Measurements from ENCODE around the gene CNTNAP2. TPM values are rescaled to one million over a fixed set of nuclear protein-coding genes. Genes with fewer than 3 reads are reported as not detected.

CNTNAP2 gene
- total RNA-seq, 1 experiment from 2014 or later, result not detected

DNA sequence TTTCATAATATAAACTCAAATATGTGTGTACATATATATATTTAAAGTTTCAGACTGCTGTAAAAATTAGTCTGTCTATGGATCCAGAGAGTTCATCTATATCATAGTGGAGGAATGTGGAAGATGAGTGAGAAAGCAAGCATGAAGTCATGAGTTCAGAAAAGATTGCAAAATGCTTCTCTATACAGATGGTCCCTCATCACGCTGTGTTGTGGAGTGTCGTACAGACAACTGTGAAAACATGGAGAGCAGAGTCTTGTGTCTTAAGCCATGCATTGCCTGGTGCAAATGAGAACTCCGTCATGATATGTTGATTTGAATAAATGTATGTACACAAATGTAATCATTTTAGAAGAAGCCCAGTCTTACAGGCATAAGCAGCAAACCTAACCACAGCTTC is 316.9 kb downstream of the CNTNAP2 start:
- H3K36me3 ChIP-seq, result no peaks in the 10 kb centered on the region
- H3K9me3 ChIP-seq, result no peaks in the 10 kb centered on the region
- no peak for DNase-seq
- H3K27me3 ChIP-seq, result no peaks in the 10 kb centered on the region
- H3K4me3 ChIP-seq, result no peak overlapping the region

DNA sequence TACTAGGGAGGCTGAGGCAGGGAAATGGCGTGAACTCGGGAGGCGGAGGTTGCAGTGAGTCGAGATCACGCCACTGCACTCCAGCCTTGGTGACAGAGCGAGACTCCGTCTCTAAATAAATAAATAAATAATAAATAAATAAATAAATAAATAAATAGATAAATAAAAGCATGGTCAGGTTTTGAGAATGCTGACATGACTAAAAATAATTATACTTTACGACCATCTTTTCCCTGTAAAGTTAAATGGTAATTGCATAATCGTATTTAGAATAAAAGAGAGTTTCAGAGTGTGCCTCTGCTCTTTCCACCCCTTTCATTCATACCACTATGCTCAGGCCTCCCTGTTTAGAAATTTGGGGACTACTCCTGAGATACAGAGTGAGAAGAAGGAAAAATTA is 326.5 kb downstream of the CNTNAP2 start:
- no peaks in the 10 kb centered on the region for H3K36me3 ChIP-seq
- DNase-seq, result no peak
- no peaks in the 10 kb centered on the region for H3K27me3 ChIP-seq
- H3K9me3 ChIP-seq, result no peaks in the 10 kb centered on the region
- no peak overlapping the region for H3K4me3 ChIP-seq

DNA sequence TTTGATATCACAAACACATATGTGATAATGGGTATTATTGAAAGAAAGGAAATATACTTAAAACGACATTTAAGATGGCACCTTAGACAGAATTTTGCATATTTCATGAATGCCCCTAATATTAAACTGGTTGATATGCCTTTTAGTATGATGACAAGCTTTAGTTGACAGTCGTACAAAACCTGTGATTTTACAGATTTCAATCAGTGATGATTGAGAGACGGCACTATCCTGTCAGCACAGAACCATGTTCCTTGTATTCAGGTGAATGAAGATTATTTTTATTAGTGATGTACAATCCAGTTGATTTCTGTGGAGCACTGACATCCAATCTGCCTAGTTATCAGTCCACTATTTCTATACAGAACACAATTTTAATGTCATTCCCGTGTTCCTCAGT is 333.0 kb downstream of the CNTNAP2 start:
- no peak overlapping the region for H3K4me3 ChIP-seq
- DNase-seq, result no peak
- H3K9me3 ChIP-seq, result no peaks in the 10 kb centered on the region
- H3K27me3 ChIP-seq, result no peaks in the 10 kb centered on the region
- H3K36me3 ChIP-seq, result no peaks in the 10 kb centered on the region

DNA sequence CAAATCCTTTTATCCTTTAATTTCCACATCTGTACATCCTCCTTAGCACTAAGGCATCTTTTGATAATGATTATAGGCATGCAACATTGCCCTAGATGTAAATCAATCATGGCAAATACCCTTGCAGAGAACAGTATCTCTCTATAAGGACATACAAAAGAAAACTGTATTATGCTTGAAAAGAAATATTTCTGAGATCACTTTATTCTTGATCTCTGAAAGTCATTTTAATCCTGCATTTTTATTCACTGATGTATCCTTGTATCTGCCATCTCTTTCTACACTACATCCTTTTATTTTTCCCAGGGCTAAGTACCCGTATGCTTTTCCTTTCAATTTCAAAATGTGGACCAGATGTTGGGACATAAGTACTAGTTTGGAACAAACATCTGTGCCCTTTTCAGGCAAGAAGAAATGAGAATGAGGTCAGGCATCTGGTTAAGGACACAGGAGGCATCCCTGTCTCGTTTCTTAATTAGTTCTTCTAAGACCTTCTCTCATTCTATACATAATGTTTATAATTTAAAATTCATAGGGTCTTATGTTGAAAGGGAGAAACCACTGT is 338.6 kb downstream of the CNTNAP2 start:
- Histone ChIP-seq H3K36me3 (no peaks in the 10 kb centered on the region), H3K27me3 (no peaks in the 10 kb centered on the region), H3K4me3 (no peak overlapping the region), H3K9me3 (no peaks in the 10 kb centered on the region)
- DNase-seq, result no peak

DNA sequence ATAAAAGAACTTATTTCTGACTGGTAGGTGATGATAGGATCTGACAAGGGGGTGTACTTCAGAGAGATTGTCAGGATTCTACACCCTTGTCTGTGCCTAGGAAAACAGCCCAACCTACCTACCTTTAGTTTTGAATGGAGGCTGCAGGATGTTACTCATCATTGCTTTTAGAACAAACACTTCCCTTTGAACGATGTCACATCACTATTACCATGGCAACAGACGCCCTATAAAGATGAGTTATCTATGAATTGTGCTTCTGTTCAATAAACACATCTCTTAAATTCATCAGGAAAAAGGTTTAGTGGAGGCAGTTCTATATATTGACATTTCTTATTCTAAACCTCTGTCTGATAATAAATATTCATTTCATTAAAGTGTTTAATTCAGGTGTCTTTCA is 362.4 kb downstream of the CNTNAP2 start:
- Histone ChIP-seq H3K4me3 (no peak overlapping the region), H3K36me3 (no peaks in the 10 kb centered on the region), H3K9me3 (no peaks in the 10 kb centered on the region), H3K27me3 (no peaks in the 10 kb centered on the region)
- DNase-seq, result no peak

DNA sequence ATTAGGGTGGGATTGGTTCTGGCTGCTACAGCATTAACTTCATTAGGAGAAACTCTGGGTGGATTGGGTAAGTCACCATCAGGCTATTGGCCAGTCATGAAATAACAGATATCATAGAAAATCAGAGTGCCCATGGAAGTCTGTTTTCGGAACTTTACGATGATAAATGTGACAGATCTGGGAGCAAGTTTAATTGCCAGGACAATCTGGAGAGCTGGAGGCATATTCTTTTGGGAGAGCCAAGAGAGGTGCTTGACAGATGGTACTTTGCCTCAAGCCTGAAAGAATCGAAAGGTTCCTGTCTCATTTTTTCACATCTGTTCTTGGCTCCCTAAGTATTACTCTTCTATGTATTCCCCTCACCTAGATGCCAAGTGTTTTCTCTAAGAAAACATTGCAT is 369.9 kb downstream of the CNTNAP2 start:
- Histone ChIP-seq H3K36me3 (no peaks in the 10 kb centered on the region), H3K4me3 (no peak overlapping the region), H3K27me3 (no peaks in the 10 kb centered on the region), H3K9me3 (no peaks in the 10 kb centered on the region)
- DNase-seq, result no peak

DNA sequence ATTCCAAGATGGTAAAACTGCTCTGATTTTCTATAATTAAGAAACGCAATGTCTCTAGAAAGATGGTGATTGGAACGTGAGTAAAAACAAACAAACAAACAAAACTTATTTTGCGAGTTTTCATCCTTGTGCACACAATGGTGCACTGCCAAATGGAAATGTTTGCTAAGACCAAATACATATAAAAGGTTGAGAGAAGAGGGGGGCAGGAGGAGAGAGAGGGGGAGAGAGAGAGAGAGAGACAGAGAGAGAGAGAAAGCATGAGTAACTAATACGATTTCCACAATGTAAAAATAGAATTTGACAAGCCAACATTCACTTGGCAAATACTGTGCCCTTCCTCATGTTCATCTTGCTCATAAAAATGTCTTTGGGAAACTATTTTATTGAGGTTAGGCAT is 375.4 kb downstream of the CNTNAP2 start:
- Histone ChIP-seq H3K36me3 (no peaks in the 10 kb centered on the region), H3K4me3 (no peak overlapping the region), H3K27me3 (no peaks in the 10 kb centered on the region), H3K9me3 (no peaks in the 10 kb centered on the region)
- DNase-seq, result no peak

DNA sequence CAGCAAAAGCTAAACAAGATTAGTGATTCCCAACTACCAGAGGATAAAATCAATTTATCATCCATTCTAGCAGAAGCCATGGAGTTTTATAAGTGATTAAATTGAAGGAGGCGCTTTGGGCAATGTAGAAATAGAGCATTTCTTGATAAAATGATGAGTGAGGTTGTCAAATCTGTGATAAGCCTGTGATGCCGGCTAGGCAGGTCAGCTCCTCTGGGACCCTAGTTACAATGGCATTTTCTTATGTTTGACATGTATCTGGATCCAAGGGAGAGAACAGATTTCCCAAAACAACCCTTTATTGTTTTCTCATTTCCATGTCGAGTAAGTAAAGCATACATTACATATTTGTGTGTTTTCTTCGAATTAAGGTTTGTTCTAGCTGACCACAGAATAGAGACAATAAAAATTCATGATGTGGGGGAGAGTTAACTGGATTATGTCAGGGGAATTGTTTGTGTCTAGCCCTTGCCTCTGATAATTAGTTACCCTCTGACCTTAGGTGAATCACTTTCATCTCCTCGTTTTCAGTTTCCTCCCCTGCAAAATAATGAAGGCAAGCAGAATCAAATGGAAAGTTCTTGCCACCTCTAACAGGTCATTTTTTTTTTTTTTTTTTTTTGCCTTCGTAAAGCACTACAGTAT is 378.5 kb downstream of the CNTNAP2 start:
- Histone ChIP-seq H3K9me3 (no peaks in the 10 kb centered on the region; the same call in 1 of the 2 replicates), H3K27me3 (no peaks in the 10 kb centered on the region), H3K4me3 (no peak overlapping the region), H3K36me3 (no peaks in the 10 kb centered on the region)
- DNase-seq, result no peak

DNA sequence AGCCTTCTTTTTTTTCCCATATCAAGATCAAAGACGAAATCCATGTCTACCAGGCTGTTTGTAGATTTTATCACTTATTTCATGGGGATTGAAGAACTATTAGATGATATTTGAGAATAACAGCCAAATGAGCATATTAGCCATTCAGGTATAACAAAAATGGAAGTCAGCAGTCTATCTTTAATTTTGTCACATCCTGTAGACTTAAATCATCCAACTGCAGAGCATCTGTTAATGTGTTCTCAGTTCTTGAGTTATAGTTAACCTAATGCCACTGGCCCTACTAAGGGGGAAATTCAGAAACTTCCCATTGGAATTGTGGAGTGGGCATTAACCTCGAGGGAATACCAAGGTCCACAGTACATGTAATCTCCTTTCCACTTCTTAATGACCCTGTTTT is 380.1 kb downstream of the CNTNAP2 start:
- Histone ChIP-seq H3K36me3 (no peaks in the 10 kb centered on the region), H3K9me3 (no peaks in the 10 kb centered on the region; the same call in 1 of the 2 replicates)

DNA sequence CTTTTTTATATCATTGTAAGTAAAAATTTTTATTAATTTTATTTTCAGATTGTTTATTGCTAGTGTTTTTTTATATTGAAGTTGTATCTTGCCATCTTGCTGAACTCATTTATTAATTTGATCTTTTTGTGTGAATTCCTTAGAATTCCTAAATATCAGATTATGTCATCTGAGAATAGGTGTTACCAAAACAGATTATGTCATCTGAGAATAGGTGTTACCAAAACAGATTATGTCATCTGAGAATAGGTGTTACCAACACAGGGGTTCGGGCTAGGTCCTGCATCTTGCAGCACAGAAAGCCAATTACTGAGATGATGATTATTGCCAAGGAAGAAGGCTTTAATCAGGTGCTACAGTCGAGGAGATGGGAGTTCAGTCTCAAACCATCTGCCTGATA is 383.4 kb downstream of the CNTNAP2 start:
- Histone ChIP-seq H3K9me3 (no peaks in the 10 kb centered on the region; the same call in 1 of the 2 replicates), H3K27me3 (no peaks in the 10 kb centered on the region), H3K4me3 (no peak overlapping the region), H3K36me3 (no peaks in the 10 kb centered on the region)
- no peak for DNase-seq

More for the DNA sequence above, 380.1 kb downstream of the CNTNAP2 start:
- no peak overlapping the region for H3K4me3 ChIP-seq
- no peaks in the 10 kb centered on the region for H3K27me3 ChIP-seq
- no peak for DNase-seq

DNA sequence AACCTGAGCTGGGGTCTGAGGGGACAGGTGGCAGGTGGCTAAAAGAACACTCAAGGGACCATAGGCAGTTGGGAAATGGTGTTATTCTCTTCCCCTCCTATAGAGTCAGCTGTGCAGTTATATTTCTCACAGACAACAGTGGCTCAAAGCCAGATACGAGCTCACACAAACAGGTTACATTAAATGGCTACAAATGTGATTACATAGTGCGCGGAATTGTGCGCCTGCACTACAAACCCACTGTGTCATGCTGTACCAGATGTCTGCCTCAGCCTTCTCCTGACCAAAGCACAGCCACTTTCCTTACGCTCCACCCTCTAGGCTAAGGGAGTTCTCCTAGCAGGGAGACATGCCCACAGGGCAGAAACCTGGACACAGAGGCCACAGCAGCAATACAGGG is 387.2 kb downstream of the CNTNAP2 start:
- H3K36me3 ChIP-seq, result no peaks in the 10 kb centered on the region
- no peaks in the 10 kb centered on the region; the same call in 1 of the 2 replicates for H3K9me3 ChIP-seq
- DNase-seq, result no peak
- H3K27me3 ChIP-seq, result no peaks in the 10 kb centered on the region
- H3K4me3 ChIP-seq, result no peak overlapping the region

DNA sequence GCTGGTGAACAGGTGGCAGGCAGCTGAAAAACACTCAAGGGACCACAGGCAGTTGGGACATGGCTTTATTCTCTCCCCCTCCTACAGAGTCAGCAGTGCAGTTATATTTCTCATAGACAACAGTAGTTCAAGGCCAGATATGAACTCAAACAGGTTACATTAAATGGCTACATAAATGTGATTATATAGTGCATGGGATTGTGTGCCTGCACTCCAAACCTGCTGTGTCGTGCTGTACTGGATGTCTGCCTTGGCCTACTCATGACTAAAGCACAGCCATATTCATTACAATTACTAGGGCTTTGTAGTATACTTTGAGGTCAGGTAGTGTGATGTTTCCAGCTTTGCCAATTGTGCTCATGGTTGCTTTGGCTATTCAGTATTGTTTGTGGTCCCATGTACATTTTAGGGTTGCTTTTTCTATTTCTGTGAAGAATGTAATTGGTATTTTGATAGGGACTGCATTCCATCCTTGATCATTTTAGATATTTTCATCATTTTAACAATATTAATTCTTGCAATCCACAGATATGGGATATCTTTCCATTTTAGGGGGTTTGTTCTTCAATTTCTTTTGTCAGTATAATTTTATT is 393.6 kb downstream of the CNTNAP2 start:
- H3K9me3 ChIP-seq, result no peaks in the 10 kb centered on the region
- no peak for DNase-seq
- no peaks in the 10 kb centered on the region for H3K27me3 ChIP-seq
- no peaks in the 10 kb centered on the region for H3K36me3 ChIP-seq
- H3K4me3 ChIP-seq, result no peak overlapping the region

DNA sequence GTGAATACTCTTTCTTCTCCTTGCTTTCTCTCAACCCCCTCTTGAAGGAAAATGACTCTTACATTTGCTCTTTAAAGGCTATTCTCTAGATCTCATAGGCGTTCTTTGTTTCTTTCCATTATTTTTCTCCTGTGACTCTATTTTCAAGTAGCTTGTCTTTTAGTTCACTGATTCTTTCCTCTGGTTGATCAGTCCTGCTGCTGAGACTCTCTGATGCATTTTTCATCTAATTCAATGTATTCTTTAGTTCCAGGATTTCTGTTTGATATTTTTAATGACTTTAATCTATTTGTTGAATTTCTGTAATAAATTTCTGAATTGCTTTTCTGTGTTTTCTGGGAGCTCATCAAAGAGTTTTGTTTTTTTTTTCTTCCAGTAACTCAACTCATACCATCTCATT is 397.7 kb downstream of the CNTNAP2 start:
- no peaks in the 10 kb centered on the region for H3K36me3 ChIP-seq
- H3K9me3 ChIP-seq, result no peaks in the 10 kb centered on the region
- H3K27me3 ChIP-seq, result no peaks in the 10 kb centered on the region
- no peak overlapping the region for H3K4me3 ChIP-seq
- no peak for DNase-seq

DNA sequence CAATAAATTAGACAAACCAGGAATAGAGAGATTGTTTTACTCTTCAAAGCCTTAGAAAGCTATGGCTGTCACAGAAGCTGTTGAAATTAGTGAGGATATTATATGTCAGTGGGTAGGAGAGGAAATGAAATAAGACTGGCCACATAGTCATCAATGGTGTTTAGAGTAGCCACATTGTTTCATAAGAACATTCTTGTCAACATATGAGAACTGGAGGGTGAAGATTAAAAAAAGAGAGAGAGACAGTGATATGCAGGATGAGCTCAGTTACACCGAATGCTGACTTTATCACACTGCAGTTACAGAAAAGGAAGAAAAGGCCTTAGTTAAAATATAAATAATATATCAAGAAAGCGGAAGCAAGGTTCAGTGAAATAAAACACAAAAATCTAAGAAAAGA is 412.0 kb downstream of the CNTNAP2 start:
- no peak overlapping the region for H3K4me3 ChIP-seq
- H3K9me3 ChIP-seq, result no peaks in the 10 kb centered on the region
- no peaks in the 10 kb centered on the region for H3K27me3 ChIP-seq
- no peak for DNase-seq
- H3K36me3 ChIP-seq, result no peaks in the 10 kb centered on the region

DNA sequence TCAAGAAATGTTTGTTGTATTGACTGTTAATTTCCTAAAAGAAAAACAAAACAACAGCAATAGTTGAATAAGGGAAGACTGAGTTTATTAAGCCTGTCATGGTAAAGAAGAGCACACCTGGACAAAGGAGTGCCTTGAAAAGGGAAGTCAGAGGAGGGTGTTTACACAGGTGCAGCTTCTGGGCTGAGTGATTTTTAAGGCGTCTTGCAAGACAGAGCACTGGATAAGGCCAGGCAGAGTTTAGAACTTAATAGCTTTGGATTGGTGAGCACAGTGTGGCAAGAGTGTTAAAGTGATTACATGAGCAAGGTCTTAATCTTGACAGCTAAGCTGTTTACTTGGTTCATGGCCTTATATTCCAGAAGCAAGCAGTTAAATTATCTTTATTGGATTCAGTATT is 423.2 kb downstream of the CNTNAP2 start:
- Histone ChIP-seq H3K9me3 (no peaks in the 10 kb centered on the region), H3K27me3 (no peaks in the 10 kb centered on the region), H3K36me3 (no peaks in the 10 kb centered on the region), H3K4me3 (no peak overlapping the region)
- DNase-seq, result no peak

DNA sequence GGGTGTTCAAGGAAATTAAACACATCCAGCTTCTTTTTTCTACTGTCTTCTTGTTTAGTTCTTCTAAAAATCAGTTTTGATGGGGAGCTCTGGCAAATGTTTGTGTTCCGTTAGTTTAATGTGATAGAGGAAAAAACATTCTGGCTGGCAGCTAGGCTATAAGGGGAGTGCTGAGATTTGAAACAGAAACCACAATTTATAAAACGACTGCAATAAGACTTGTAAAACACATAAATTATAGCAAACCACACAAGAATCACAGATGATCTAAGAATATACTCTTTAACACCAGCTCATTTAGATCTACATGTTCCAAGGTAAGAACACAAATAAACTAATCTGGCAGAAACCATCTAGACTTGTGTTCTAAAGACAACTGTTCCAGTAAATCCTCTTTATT is 425.5 kb downstream of the CNTNAP2 start:
- Histone ChIP-seq H3K9me3 (no peaks in the 10 kb centered on the region), H3K36me3 (no peaks in the 10 kb centered on the region), H3K27me3 (no peaks in the 10 kb centered on the region), H3K4me3 (no peak overlapping the region)
- no peak for DNase-seq

DNA sequence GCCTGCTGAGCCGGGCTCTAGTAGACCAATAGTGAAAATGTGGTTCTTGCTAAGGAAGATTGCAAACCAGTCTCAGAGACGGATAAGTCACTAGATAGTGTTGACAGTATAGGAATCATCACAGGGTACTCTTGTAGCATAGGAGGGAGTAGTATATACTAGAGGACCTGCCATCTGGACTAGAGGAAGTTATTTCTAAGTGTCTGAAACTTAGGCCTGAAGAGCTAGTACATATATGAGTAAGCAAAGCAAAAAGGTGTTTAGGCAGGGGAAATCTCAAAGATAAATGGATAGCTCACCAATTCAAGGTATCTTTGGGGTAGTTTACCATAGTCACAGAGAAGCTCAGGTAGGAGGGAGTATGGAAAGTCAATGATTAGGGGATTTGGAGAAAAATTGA is 428.1 kb downstream of the CNTNAP2 start:
- Histone ChIP-seq H3K27me3 (no peaks in the 10 kb centered on the region), H3K9me3 (no peaks in the 10 kb centered on the region), H3K36me3 (no peaks in the 10 kb centered on the region), H3K4me3 (no peak overlapping the region)
- no peak for DNase-seq

DNA sequence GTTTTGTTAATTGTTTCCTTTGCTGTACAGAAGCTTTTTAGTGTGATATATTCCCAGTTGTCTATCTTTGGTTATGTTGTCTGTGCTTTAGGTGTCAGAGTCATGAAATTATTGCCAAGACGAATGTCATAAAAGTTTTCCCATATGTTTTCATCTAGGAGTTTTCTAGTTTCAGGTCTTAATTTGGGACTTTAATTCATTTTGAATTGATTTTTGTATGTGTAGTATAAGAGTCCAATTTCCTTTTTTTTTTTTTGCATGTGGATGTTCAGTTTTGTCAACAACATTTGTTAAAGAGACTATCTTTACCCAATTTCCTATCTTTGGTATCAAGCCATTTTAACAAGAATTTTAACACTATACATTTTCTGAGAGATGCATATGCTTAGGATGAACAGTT is 432.2 kb downstream of the CNTNAP2 start:
- no peaks in the 10 kb centered on the region for H3K27me3 ChIP-seq
- no peak overlapping the region for H3K4me3 ChIP-seq
- no peaks in the 10 kb centered on the region for H3K36me3 ChIP-seq
- DNase-seq, result no peak
- H3K9me3 ChIP-seq, result no peaks in the 10 kb centered on the region

Measured in MG63 (cell line).